Activated CD8-positive, alpha-beta memory T cell treated with anti-CD3 and anti-CD28 coated beads, Interleukin-2, amount 50 U/mL, for 1 hour (primary cell): ENCODE results near the gene ZNF334.

Source experiments
- DNase-seq: peaks from one replicate; pipeline ENCODE4 v3.0.0-alpha.2; 2020; ENCODE audit errors: extremely low read depth

The ZNF334 gene

GRCh38 chr20:46485431-46485830 lies 27.9 kb downstream of the ZNF334 start:
- no peak for DNase-seq

- DNase-seq = no peak
These were observed 28.4 kb downstream of the ZNF334 start for GRCh38 chr20:46484954-46485353.

- DNase-seq = no peak
These were observed 29.5 kb downstream of the ZNF334 start for GRCh38 chr20:46483879-46484278.

DNA sequence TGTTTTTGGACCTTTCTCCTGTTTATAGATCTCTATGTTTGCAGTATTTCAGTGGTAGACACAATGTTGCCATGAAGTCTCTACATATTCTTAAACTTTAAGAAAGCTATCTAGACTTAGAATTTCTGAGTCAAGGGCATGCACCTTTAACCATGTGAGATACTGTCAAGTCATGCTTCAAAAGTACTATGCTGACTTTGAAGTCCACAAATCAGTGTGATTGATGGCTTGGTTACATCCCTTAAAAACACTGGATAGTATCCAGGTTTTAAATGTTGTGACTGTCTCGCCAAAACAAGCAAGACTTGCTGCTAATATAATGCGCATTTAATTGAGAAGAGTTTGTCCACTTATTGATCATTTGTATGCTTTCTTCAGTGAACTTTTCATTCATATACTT lies 30.5 kb downstream of the ZNF334 start:
- no peak for DNase-seq

DNA sequence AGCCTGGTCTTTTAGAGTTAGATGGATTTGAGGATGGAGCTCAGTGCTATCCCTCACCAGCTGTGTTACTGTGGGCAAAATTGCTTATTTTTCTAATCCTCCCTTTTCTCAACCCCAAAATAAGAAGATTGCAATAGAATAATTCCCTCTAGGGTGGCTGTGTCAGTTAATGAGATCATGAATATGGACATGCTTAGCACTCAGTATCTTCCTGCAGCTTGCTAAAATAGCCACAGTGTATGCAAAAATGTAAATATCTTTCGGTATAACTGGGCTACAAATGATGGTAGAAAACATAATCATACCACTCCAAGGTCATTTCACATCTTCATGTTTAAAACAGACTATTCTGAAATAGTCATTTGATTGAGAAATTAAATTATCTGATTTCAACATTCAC lies 35.7 kb downstream of the ZNF334 start:
- no peak for DNase-seq

- no peak for DNase-seq
These were observed 36.1 kb downstream of the ZNF334 start for GRCh38 chr20:46477225-46477624.

- DNase-seq = no peak
These were observed 44.9 kb downstream of the ZNF334 start for GRCh38 chr20:46468508-46468907.

GRCh38 chr20:46464451-46464850 lies 48.9 kb downstream of the ZNF334 start:
- no peak for DNase-seq

GRCh38 chr20:46463852-46464251 lies 49.5 kb downstream of the ZNF334 start:
- no peak for DNase-seq

- DNase-seq = no peak
These were observed 51.6 kb downstream of the ZNF334 start for GRCh38 chr20:46461808-46462207.

DNA sequence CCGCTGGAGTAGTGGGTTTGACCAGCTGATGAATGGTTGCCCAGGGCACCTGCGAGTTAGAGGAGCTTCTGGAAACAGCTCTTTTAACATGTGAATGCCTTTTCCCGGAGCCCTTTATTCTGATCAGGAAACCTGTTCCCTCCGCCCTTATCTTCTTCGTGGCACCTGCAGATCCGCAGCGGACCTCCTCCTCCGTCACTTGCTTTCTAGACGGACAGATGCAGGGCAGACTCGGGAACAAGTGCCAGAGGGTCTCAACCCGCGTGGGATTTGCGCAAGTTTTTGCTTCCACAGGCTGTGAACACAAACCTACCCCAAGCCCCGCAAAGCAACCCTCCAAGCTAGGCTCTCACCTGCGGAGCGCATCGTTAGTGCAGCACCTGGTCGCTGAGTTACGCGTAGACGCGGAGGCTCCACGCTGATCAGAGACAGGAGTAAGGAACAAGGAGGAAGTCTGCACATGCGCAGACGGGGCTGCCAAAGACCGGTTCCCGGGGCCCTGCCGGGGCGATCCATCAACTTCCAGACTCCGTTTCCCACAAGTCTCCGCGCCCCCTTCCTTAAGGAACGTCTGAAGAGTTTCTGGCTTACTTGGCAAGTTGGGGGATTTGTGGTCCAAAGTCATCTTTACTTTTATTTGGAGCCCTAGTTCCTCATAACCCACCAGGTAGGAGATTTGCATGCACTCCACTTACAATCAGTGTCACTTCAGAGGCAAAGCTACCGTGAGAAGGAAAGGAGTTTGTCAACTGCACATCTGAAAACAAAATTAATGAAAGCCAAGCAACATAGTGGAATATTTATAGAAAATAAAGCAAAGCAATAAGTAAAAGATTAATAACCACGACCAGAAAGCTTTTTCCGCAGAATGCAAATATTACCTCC lies 54.3 kb downstream of the ZNF334 start:
- no peak for DNase-seq

- no peak for DNase-seq
These were observed 56.9 kb downstream of the ZNF334 start for GRCh38 chr20:46456255-46457028.

DNA sequence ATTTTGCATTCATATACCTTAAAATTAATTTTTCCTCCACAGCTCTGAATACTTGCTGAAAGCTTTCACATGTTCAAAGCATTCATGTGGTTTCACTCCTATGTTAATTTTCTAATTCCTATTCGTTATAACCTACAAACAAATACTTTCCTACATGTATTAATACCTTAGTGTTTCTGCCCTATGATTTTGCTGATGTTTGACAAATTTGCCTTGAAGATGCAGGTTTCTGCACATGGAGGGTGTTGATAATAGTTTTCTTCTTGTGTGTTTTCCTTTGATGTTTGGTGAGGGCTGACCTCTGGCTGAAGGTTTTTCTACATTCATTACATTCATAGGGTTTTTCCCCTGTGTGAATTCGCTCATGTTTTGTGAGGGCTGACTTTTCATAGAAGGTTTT lies 57.6 kb downstream of the ZNF334 start:
- no peak for DNase-seq
